ENCODE data around the gene KRTAP9-9. TPM values are rescaled to one million over a fixed set of nuclear protein-coding genes. Genes with fewer than 3 reads are reported as not detected.

KRTAP9-9 gene
- total and polyA plus RNA-seq, 9 of the 15 experiments (the other 6 are each of a cell fraction or from before 2014, with no cell fraction given), result not detected

GRCh38 chr17:41211845-41212466, 43.2 kb upstream of the KRTAP9-9 start:
- ChIA-PET POLR2A (no interaction called here), CTCF (ENCODE audit: low intra/inter-chr PET ratio) (no interaction called here)
- ATAC-seq (no peak), FAIRE-seq (no peak), DNase-seq (ENCODE audit: extremely low read depth in 1 of 4, low spot score in 3 of 4) (no peak)
- Histone ChIP-seq H2AFZ (ENCODE audit: low read depth, low read length) (no peak overlapping the region), H3K4me1 (replicated peaks in 1 of 2; ENCODE audit: control insufficient read depth in 2 of 2, insufficient read depth in 2 of 2, low read length in 2 of 2) (no peaks in the 10 kb centered on the region; a peak in 1 of 5 replicates), H3K36me3 (ENCODE audit: control insufficient read depth, insufficient read depth, low read length) (no peaks in the 10 kb centered on the region), H3K9me3 (replicated peaks; ENCODE audit: control insufficient read depth, insufficient read depth, low read depth, low read length) (no peaks in the 10 kb centered on the region), H3K4me2 (ENCODE audit: insufficient read depth, low read length) (no peak overlapping the region), H3K4me3 (no peak overlapping the region), H3K27me3 (ENCODE audit: control insufficient read depth in 2 of 2, insufficient read depth in 2 of 2, low read length in 2 of 2) (peaks cover 0 to 15% of the 10 kb centered on the region in 2 experiments; a peak in 2 of 5 replicates), H3K9ac (ENCODE audit: insufficient read depth in 1 of 2, low read depth in 2 of 2, low read length in 2 of 2) (no peak overlapping the region), H4K20me1 (replicated peaks; ENCODE audit: control insufficient read depth, insufficient read depth, low read length) (no peaks in the 10 kb centered on the region), H3K79me2 (ENCODE audit: control insufficient read depth, insufficient read depth, low read length) (no peaks in the 10 kb centered on the region), H3K27ac (ENCODE audit: extremely low read depth, low read depth, low read length) (no peak overlapping the region), H3K9me1 (ENCODE audit: control insufficient read depth, insufficient read depth, low read length) (no peaks in the 10 kb centered on the region)
- WGBS (ENCODE audit: insufficient coverage, low coverage, missing lambda C conversion rate), result 0% methylated on average over 1 of the region's 1 CpG
- in situ Hi-C loops (cut with MboI), result no loop called here
- intact Hi-C loops (cut with micrococcal nuclease), result no loop called here
- BruUV-seq (replicated peaks), result no TSS peak
- TF ChIP-seq C11orf30 (IDR thresholded peaks at IDR 0.05; ENCODE audit: low read depth), result no peak
- no peak for TF ChIP-seq ATF4 (CRISPR knock-in tag; IDR thresholded peaks at IDR 0.05)
- TF ChIP-seq ZNF444 (CRISPR knock-in tag; IDR thresholded peaks at IDR 0.05), result no peak
- TF ChIP-seq SP1 (CRISPR knock-in tag; IDR thresholded peaks at IDR 0.05), result no peak
- no peak for TF ChIP-seq HNRNPK (IDR thresholded peaks at IDR 0.05; ENCODE audit: low read depth, low read length, poor library complexity, severe bottlenecking)
- TF ChIP-seq RFX7 (CRISPR knock-in tag; IDR thresholded peaks at IDR 0.05), result no peak
- TF ChIP-seq POLR2AphosphoS5 (IDR thresholded peaks at IDR 0.05; ENCODE audit: control insufficient read depth, insufficient read depth, low read depth, low read length), result no peak
- no peak for TF ChIP-seq FOXM1 (IDR thresholded peaks at IDR 0.05; ENCODE audit: low read depth)
- TF ChIP-seq FOXM1 (CRISPR knock-in tag; IDR thresholded peaks at IDR 0.05; ENCODE audit: low read depth), result no peak
- no peak for TF ChIP-seq MITF (IDR thresholded peaks at IDR 0.05)
- TF ChIP-seq UBTF (IDR thresholded peaks at IDR 0.05; ENCODE audit: borderline replicate concordance in 1 of 2, low read depth in 2 of 2, low read length in 2 of 2), result no peak
- TF ChIP-seq BCL6 (CRISPR knock-in tag; IDR thresholded peaks at IDR 0.05), result no peak
- no peak for TF ChIP-seq ZNF778 (CRISPR knock-in tag; IDR thresholded peaks at IDR 0.05)
- TF ChIP-seq HMG20B (CRISPR knock-in tag; IDR thresholded peaks at IDR 0.05), result no peak
- no peak for TF ChIP-seq ATF3 (IDR thresholded peaks at IDR 0.05)
- TF ChIP-seq ATF3 (CRISPR knock-in tag; conservative IDR thresholded peaks at IDR 0.05), result no peak
- TF ChIP-seq U2AF1 (optimal IDR thresholded peaks at IDR 0.05; ENCODE audit: low read depth, low read length), result no peak
- TF ChIP-seq RAD21 (CRISPR knock-in tag; conservative IDR thresholded peaks at IDR 0.05 in 1 of 2, IDR thresholded peaks at IDR 0.05 in 1 of 2), result no peak
